K562 (cell line): ENCODE results near the gene PITX2. TPM values are rescaled to one million over a fixed set of nuclear protein-coding genes. Genes with fewer than 3 reads are reported as not detected.

Source experiments
- ATAC-seq: fragments of 200-7000 bp; cut with Tn5 transposase; 3 replicates; pipeline ENCODE4 v1.9.1; 2020; ENCODE audit warnings: moderate library complexity
- BruUV-seq: library from RNA; stranded (reverse); fragments of 400-500 nt; replicated peaks from 2 replicates; lab custom pipeline; 2021; lab: Mats Ljungman, UMichigan
- CTCF ChIA-PET: fragments of 300-600 bp; formaldehyde crosslinking; extraction: SDS; loops from one replicate; lab custom pipeline; 2021; ENCODE audit warnings: low intra/inter-chr PET ratio; lab: Yijun Ruan, JAX
- POLR2A ChIA-PET: fragments of 300-600, 350-650 bp; sonication (Branson Sonifier 250); formaldehyde crosslinking; extraction: SDS; loops from one replicate; lab custom pipeline; 2021; ENCODE audit warnings: antibody characterized with exemption, inconsistent platforms; lab: Yijun Ruan, JAX
- DNase-seq, 4 experiments: peaks; one replicate each; pipeline versions ENCODE4 v3.0.0 to v3.0.0-alpha.2; 2011 to 2018; ENCODE audit warnings: low spot score in 3 of 4, mixed read lengths in 3 of 4; ENCODE audit errors: extremely low read depth in 1 of 4
- FAIRE-seq: peaks from 2 replicates; lab custom pipeline; 2011; peaks lifted over from hg19 to GRCh38; lab: Jason Lieb, UNC
- H2AFZ ChIP-seq: 2 replicates; pipeline ENCODE4 v1.6.0; 2011; ENCODE audit warnings: low read depth, low read length, control low read depth, inconsistent platforms
- H3K27ac ChIP-seq: fragments of 200-600 bp; 3 replicates; pipeline ENCODE4 v1.8.0; 2011; ENCODE audit warnings: low read depth, mild to moderate bottlenecking, control low read depth, inconsistent platforms, low read length, moderate library complexity, mixed read lengths; ENCODE audit errors: extremely low read depth
- H3K27me3 ChIP-seq, 2 experiments: fragments of 300-600 bp in 1 of 2; 2 replicates in 1 of 2; 3 replicates in 1 of 2; pipeline versions ENCODE4 v1.6.0 to v1.8.0; 2011; ENCODE audit warnings: inconsistent platforms in 2 of 2, low read length in 2 of 2, mild to moderate bottlenecking in 1 of 2, mixed read lengths in 1 of 2, moderate library complexity in 1 of 2; ENCODE audit not compliant: control insufficient read depth in 2 of 2, insufficient read depth in 2 of 2
- H3K36me3 ChIP-seq: fragments of 300-600 bp; 3 replicates; pipeline ENCODE4 v1.8.0; 2011; ENCODE audit warnings: mild to moderate bottlenecking, low read length, inconsistent platforms; ENCODE audit not compliant: control insufficient read depth, insufficient read depth
- H3K4me1 ChIP-seq, 2 experiments: fragments of 200-600 bp in 1 of 2; replicated peaks in 1 of 2; 2 replicates in 1 of 2; 3 replicates in 1 of 2; pipeline versions ENCODE4 v1.5.1 to v1.8.0; 2011; ENCODE audit warnings: inconsistent platforms in 2 of 2, low read length in 2 of 2, mild to moderate bottlenecking in 1 of 2, mixed read lengths in 1 of 2, moderate library complexity in 1 of 2; ENCODE audit not compliant: control insufficient read depth in 2 of 2, insufficient read depth in 2 of 2
- H3K4me2 ChIP-seq: 2 replicates; pipeline ENCODE4 v1.6.1; 2011; ENCODE audit warnings: low read length, control low read depth, inconsistent platforms, mixed read lengths; ENCODE audit not compliant: insufficient read depth
- H3K4me3 ChIP-seq: fragments of 200-600 bp; sonication (generic), shearing (Covaris generic); 2 replicates; pipeline ENCODE4 v1.5.1; 2016; ENCODE audit warnings: control low read depth, inconsistent platforms
- H3K79me2 ChIP-seq: fragments of 200-600 bp; 3 replicates; pipeline ENCODE4 v1.8.0; 2011; ENCODE audit warnings: low read length, inconsistent platforms; ENCODE audit not compliant: control insufficient read depth, insufficient read depth
- H3K9ac ChIP-seq, 2 experiments: 2 replicates each; pipeline versions ENCODE4 v1.6.0 to v1.6.1; 2011; ENCODE audit warnings: low read depth in 2 of 2, low read length in 2 of 2, control low read depth in 1 of 2, inconsistent platforms in 1 of 2, mild to moderate bottlenecking in 1 of 2, mixed read lengths in 1 of 2; ENCODE audit not compliant: insufficient read depth in 1 of 2
- H3K9me1 ChIP-seq: one replicate; pipeline ENCODE4 v1.6.0; 2011; ENCODE audit warnings: inconsistent platforms, mild to moderate bottlenecking, low read length, moderate library complexity; ENCODE audit not compliant: control insufficient read depth, insufficient read depth
- H3K9me3 ChIP-seq: replicated peaks from 2 replicates; pipeline ENCODE4 v1.5.1; 2011; ENCODE audit warnings: low read depth, low read length, inconsistent platforms; ENCODE audit not compliant: control insufficient read depth, insufficient read depth
- H4K20me1 ChIP-seq: replicated peaks from 2 replicates; pipeline ENCODE4 v1.6.1; 2011; ENCODE audit warnings: low read length, inconsistent platforms, mixed read lengths; ENCODE audit not compliant: control insufficient read depth, insufficient read depth
- C11orf30 ChIP-seq: fragments of 450-650 bp; IDR thresholded peaks from 2 replicates; pipeline ENCODE4 v1.6.1; 2016; ENCODE audit warnings: low read depth, mild to moderate bottlenecking
- HES1 ChIP-seq: fragments of 450-650 bp; IDR thresholded peaks from 2 replicates; pipeline ENCODE4 v1.6.1; 2016; ENCODE audit warnings: low read depth, mild to moderate bottlenecking, moderate library complexity
- LEF1 ChIP-seq: fragments of 450-650 bp; IDR thresholded peaks from 2 replicates; pipeline ENCODE4 v1.6.1; 2016; ENCODE audit warnings: mild to moderate bottlenecking
- POLR3A ChIP-seq: IDR thresholded peaks from 2 replicates; pipeline ENCODE4 v1.6.1; 2011; ENCODE audit warnings: borderline replicate concordance, mild to moderate bottlenecking, moderate library complexity; ENCODE audit not compliant: insufficient read length, insufficient read depth; ENCODE audit errors: extremely low read depth
- XRCC3 ChIP-seq: fragments of 450-650 bp; IDR thresholded peaks from 2 replicates; pipeline ENCODE4 v1.6.1; 2017; ENCODE audit warnings: mild to moderate bottlenecking, moderate library complexity
- ZNF316 ChIP-seq: fragments of 450-650 bp; IDR thresholded peaks from 2 replicates; pipeline ENCODE4 v1.6.1; 2016
- ZNF384 ChIP-seq: IDR thresholded peaks from 2 replicates; pipeline ENCODE4 v1.6.1; 2012; ENCODE audit warnings: low read depth, low read length, improper control_type of control experiment
- ZNF395 ChIP-seq: fragments of 200-800 bp; sonication (Bioruptor generic); IDR thresholded peaks from 2 replicates; pipeline ENCODE4 v1.6.1; 2017; ENCODE audit warnings: missing genetic modification characterization, missing compliant biosample characterization
- WGBS: fragments of 100-300 bp; shearing (Covaris generic); methylation state at CpG from one replicate; pipeline ENCODE4 v1.1.6; 2016; ENCODE audit warnings: low coverage, mixed read lengths; ENCODE audit not compliant: insufficient coverage; ENCODE audit errors: missing lambda C conversion rate; 5-methylcytosine and 5-hydroxymethylcytosine counted together
- in situ Hi-C: fragments of 300-500 bp; cut with MboI; formaldehyde crosslinking; loops from 4 replicates; pipeline ENCODE4 v1.15.0; 2018; ENCODE audit warnings: inconsistent platforms, mixed read lengths
- intact Hi-C: fragments of 100-400 bp; cut with micrococcal nuclease; formaldehyde crosslinking; loops from 2 replicates; pipeline ENCODE4 v1.14.2; 2022
- polyA plus RNA-seq, 8 experiments: library from polyadenylated mRNA; depleted of rRNA in 4 of 8; stranded (reverse) in 5 of 8; unstranded in 3 of 8; fragments of >200 nt; fragmentation: Nextera tagmentation in 2 of 8; fragmentation: Illumina TruSeq in 1 of 8; extraction: Ambion mirVana in 2 of 8; extraction: Trizol in 1 of 8; gene quantifications; 2 replicates each; pipeline versions ENCODE4 v1.2.1 to v1.2.3, GENCODE V29; 2011 to 2014; ENCODE audit warnings: inconsistent platforms in 1 of 8, missing spikeins in 1 of 8
- total RNA-seq, 7 experiments: library from RNA; depleted of rRNA in 6 of 7; stranded (reverse); fragments of >200 nt in 6 of 7; fragmentation: Illumina TruSeq in 2 of 7; extraction: Trizol in 2 of 7; gene quantifications; 2 replicates each; pipeline versions ENCODE4 v1.2.1 to v1.2.3, GENCODE V29; 2011 to 2021; ENCODE audit warnings: low replicate concordance in 1 of 7

The PITX2 gene
- total and polyA plus RNA-seq, 9 of the 15 experiments (the other 6 are each of a cell fraction or from before 2014, with no cell fraction given): 0.08 TPM; not detected in 8

- intact Hi-C loops: no loop called here
- under 1% methylated on average over 6 of the region's 6 CpGs for WGBS
- Histone ChIP-seq H4K20me1 (no peaks in the 10 kb centered on the region), H3K27ac (no peak overlapping the region), H3K9ac (no peak overlapping the region), H3K4me3 (no peak overlapping the region), H3K9me3 (no peaks in the 10 kb centered on the region), H3K4me2 (no peak overlapping the region), H3K27me3 (no peaks in the 10 kb centered on the region), H2AFZ (no peak overlapping the region), H3K9me1 (no peaks in the 10 kb centered on the region), H3K36me3 (no peaks in the 10 kb centered on the region), H3K79me2 (no peaks in the 10 kb centered on the region)
- no peak for DNase-seq
- ChIA-PET CTCF (no interaction called here), POLR2A (no interaction called here)
- no peak for FAIRE-seq
- ATAC-seq: no peak
- no TSS peak for BruUV-seq
- no peak for TF ChIP-seq POLR3A
- no peak for TF ChIP-seq ZNF395 (CRISPR knock-in tag)
- peak; percentile 43; the same call in 1 of the 2 replicates for TF ChIP-seq C11orf30
- no peak for TF ChIP-seq XRCC3
- no peak for TF ChIP-seq LEF1
- TF ChIP-seq ZNF316: peak; percentile 68
- no peak for TF ChIP-seq HES1
- TF ChIP-seq ZNF384: no peak
- TF ChIP-seq, all 486 proteins: peak for 2
- no peaks in the 10 kb centered on the region for H3K4me1 ChIP-seq
- in situ Hi-C loops: no loop called here
These were observed 45.8 kb upstream of the PITX2 start for GRCh38 chr4:110668463-110669235.
